KMS-11 (cell line): ENCODE results near the gene PARVB.

Experiments used
- H2AFZ ChIP-seq: fragments of 200-600 bp; sonication (generic); 2 replicates; pipeline ENCODE4 v1.6.1; 2016; ENCODE audit warnings: antibody characterized with exemption, mixed run types, low read depth
- H3K27ac ChIP-seq: fragments of 200-600 bp; sonication (generic); 2 replicates; pipeline ENCODE4 v1.6.1; 2016; ENCODE audit warnings: mild to moderate bottlenecking, mixed run types
- H3K27me3 ChIP-seq: fragments of 200-600 bp; sonication (generic); 2 replicates; pipeline ENCODE4 v1.6.1; 2017; ENCODE audit warnings: mild to moderate bottlenecking, low read depth, mixed run types, moderate library complexity; ENCODE audit not compliant: insufficient read depth
- H3K36me3 ChIP-seq: fragments of 200-600 bp; sonication (generic); 2 replicates; pipeline ENCODE4 v1.6.1; 2017; ENCODE audit warnings: mild to moderate bottlenecking, mixed run types; ENCODE audit not compliant: insufficient read depth
- H3K4me1 ChIP-seq: fragments of 200-600 bp; sonication (generic); 2 replicates; pipeline ENCODE4 v1.6.1; 2016; ENCODE audit warnings: mild to moderate bottlenecking, low read depth, mixed run types; ENCODE audit not compliant: poor library complexity, severe bottlenecking
- H3K4me2 ChIP-seq: fragments of 200-600 bp; sonication (generic); 2 replicates; pipeline ENCODE4 v1.7.0; 2016; ENCODE audit warnings: mild to moderate bottlenecking, mixed run types
- H3K4me3 ChIP-seq: fragments of 200-600 bp; sonication (generic); IDR thresholded peaks from 2 replicates; pipeline ENCODE4 v1.6.1; 2017; ENCODE audit warnings: low read depth, low read length, mixed read lengths; ENCODE audit not compliant: insufficient read depth
- H3K79me2 ChIP-seq: fragments of 200-600 bp; sonication (generic); 2 replicates; pipeline ENCODE4 v1.6.1; 2016; ENCODE audit warnings: low read depth, mixed run types; ENCODE audit not compliant: insufficient read depth
- H3K9ac ChIP-seq: fragments of 200-600 bp; sonication (generic); 2 replicates; pipeline ENCODE4 v1.6.1; 2016; ENCODE audit warnings: mild to moderate bottlenecking, mixed run types
- H4K20me1 ChIP-seq: fragments of 200-600 bp; sonication (generic); 2 replicates; pipeline ENCODE4 v1.6.1; 2016; ENCODE audit warnings: mild to moderate bottlenecking, mixed run types; ENCODE audit not compliant: insufficient read depth
- CTCF ChIP-seq: fragments of 200-600 bp; sonication (generic); conservative IDR thresholded peaks from 2 replicates; pipeline ENCODE4 v1.6.1; 2017; ENCODE audit warnings: low read depth, mild to moderate bottlenecking, antibody characterized with exemption, low read length, moderate library complexity, mixed read lengths

Gene PARVB

GRCh38 chr22:44103735-44104480, 79.8 kb downstream of the PARVB start:
- TF ChIP-seq CTCF: no peak
- Histone ChIP-seq H3K4me3 (no peak overlapping the region), H3K27me3 (no peaks in the 10 kb centered on the region), H4K20me1 (no peaks in the 10 kb centered on the region), H3K79me2 (no peaks in the 10 kb centered on the region), H3K4me2 (no peak overlapping the region), H3K9ac (no peak overlapping the region), H3K4me1 (no peaks in the 10 kb centered on the region), H3K27ac (no peak overlapping the region), H3K36me3 (no peaks in the 10 kb centered on the region), H2AFZ (no peak overlapping the region)

GRCh38 chr22:44107340-44107739, 83.2 kb downstream of the PARVB start:
- Histone ChIP-seq H4K20me1 (no peaks in the 10 kb centered on the region), H3K9ac (no peak overlapping the region), H3K79me2 (no peaks in the 10 kb centered on the region), H3K27me3 (no peaks in the 10 kb centered on the region), H2AFZ (no peak overlapping the region), H3K36me3 (no peaks in the 10 kb centered on the region), H3K27ac (no peak overlapping the region), H3K4me3 (no peak overlapping the region), H3K4me1 (no peaks in the 10 kb centered on the region), H3K4me2 (no peak overlapping the region)
- no peak for TF ChIP-seq CTCF

GRCh38 chr22:44108076-44108475, 84.0 kb downstream of the PARVB start:
- Histone ChIP-seq H2AFZ (no peak overlapping the region), H3K36me3 (no peaks in the 10 kb centered on the region), H4K20me1 (no peaks in the 10 kb centered on the region), H3K4me1 (no peaks in the 10 kb centered on the region), H3K4me2 (no peak overlapping the region), H3K27ac (no peak overlapping the region), H3K4me3 (no peak overlapping the region), H3K9ac (no peak overlapping the region), H3K27me3 (no peaks in the 10 kb centered on the region), H3K79me2 (no peaks in the 10 kb centered on the region)
- no peak for TF ChIP-seq CTCF

- TF ChIP-seq CTCF: no peak
- H3K4me1 ChIP-seq: no peaks in the 10 kb centered on the region
- no peak overlapping the region for H3K4me2 ChIP-seq
- no peak overlapping the region for H3K4me3 ChIP-seq
- no peaks in the 10 kb centered on the region for H3K36me3 ChIP-seq
- no peak overlapping the region for H3K27ac ChIP-seq
- no peaks in the 10 kb centered on the region for H3K79me2 ChIP-seq
- H3K27me3 ChIP-seq: no peaks in the 10 kb centered on the region
- H3K9ac ChIP-seq: no peak overlapping the region
- no peaks in the 10 kb centered on the region for H4K20me1 ChIP-seq
- H2AFZ ChIP-seq: no peak overlapping the region
Observed at GRCh38 chr22:44108806-44109385, 84.8 kb downstream of the PARVB start.
